ENCODE measurements around the gene ABL2. TPM values are rescaled to one million over a fixed set of nuclear protein-coding genes. Genes with fewer than 3 reads are reported as not detected.
"Not testable (repeated sequence)": the region's sequence is repeated elsewhere in the genome, so short reads cannot be mapped to it uniquely, and the experiment has no call there.

Gene ABL2
- total and polyA plus RNA-seq, 2 donors (not counting 1 experiment from before 2014, with no cell fraction given) = 2.6 to 20.0 TPM

DNA sequence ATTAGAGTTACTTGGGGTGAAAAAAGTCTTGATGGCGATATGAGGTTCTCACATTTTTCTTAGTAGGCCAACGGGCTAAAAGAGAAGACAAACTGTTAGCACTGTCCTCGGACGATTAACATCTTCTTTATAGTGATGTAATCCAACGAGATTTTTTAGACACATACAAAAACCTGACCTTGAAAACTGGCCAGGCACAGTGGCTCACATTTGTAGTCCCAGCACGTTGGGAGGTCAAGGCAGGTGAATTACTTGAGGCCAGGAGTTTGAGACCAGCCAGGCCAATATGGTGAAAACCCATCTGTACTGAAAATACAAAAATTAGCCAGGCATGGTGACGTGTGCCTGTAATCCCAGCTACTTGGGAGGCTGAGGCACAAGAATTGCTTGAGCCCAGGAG lies 8.4 kb downstream of the ABL2 start:
- H3K4me3 Mint-ChIP-seq; H3K27me3 ChIP-seq (replicated peaks in 1 of 4; ENCODE audit: control extremely low read depth in 1 of 4, control insufficient read depth in 3 of 4, insufficient read depth in 4 of 4, low read length in 3 of 4); H3K9ac ChIP-seq (ENCODE audit: low read length); H2AFZ ChIP-seq (ENCODE audit: insufficient read depth, low read depth, low read length, poor library complexity, severe bottlenecking); H3K9me3 ChIP-seq (ENCODE audit: control extremely low read depth in 1 of 3, control insufficient read depth in 2 of 3, insufficient read depth in 1 of 3, low read length in 2 of 3); H3K4me3 ChIP-seq (ENCODE audit: control extremely low read depth in 1 of 5, extremely low read depth in 1 of 5, insufficient read depth in 1 of 5, low read depth in 2 of 5, low read length in 4 of 5); POLR2A ChIA-PET; H3K9me3 Mint-ChIP-seq (ENCODE audit: insufficient read depth); H3K27ac ChIP-seq (ENCODE audit: low read length in 2 of 2); H3K4me1 ChIP-seq (ENCODE audit: control insufficient read depth in 2 of 2, insufficient read depth in 2 of 2, low read length in 2 of 2); H3K36me3 ChIP-seq (replicated peaks in 1 of 2; ENCODE audit: control extremely low read depth in 1 of 2, control insufficient read depth in 1 of 2, extremely low read depth in 1 of 2, insufficient read depth in 2 of 2, low read length in 1 of 2); CTCF ChIA-PET; H3K4me2 ChIP-seq (replicated peaks; ENCODE audit: low read depth, low read length, poor library complexity, severe bottlenecking); H3K27me3 Mint-ChIP-seq; DNase-seq; H4K20me1 ChIP-seq (ENCODE audit: control insufficient read depth, insufficient read depth, low read length, poor library complexity, severe bottlenecking); H3K27ac Mint-ChIP-seq; ATAC-seq (ENCODE audit: low read depth): not testable (repeated sequence)
- H3K4me1 Mint-ChIP-seq = peaks cover 14% of the 10 kb centered on the region
- 100% methylated on average over 3 of the region's 7 CpGs for WGBS (ENCODE audit: insufficient coverage)
- intact Hi-C loops (cut with micrococcal nuclease) = loop anchor here (10.0 kb wide), 1 partner anchor 96 kb away; no protein-coding TSS in a partner anchor
- H3K79me2 ChIP-seq (ENCODE audit: control insufficient read depth, insufficient read depth, low read length) = peaks cover 37% of the 10 kb centered on the region

- ChIA-PET POLR2A (no interaction called here), CTCF (no interaction called here)
- Mint-ChIP-seq H3K27me3 (no peaks in the 10 kb centered on the region), H3K4me3 (no peak overlapping the region), H3K9me3 (ENCODE audit: insufficient read depth) (no peaks in the 10 kb centered on the region), H3K4me1 (peaks cover 14% of the 10 kb centered on the region), H3K27ac (peak overlapping the region; percentile 41)
- Histone ChIP-seq H4K20me1 (ENCODE audit: control insufficient read depth, insufficient read depth, low read length, poor library complexity, severe bottlenecking) (no peaks in the 10 kb centered on the region), H3K9me3 (ENCODE audit: control extremely low read depth in 1 of 3, control insufficient read depth in 2 of 3, insufficient read depth in 1 of 3, low read length in 2 of 3) (no peaks in the 10 kb centered on the region), H3K4me2 (replicated peaks; ENCODE audit: low read depth, low read length, poor library complexity, severe bottlenecking) (no peak overlapping the region), H3K4me1 (ENCODE audit: control insufficient read depth in 2 of 2, insufficient read depth in 2 of 2, low read length in 2 of 2) (no peaks in the 10 kb centered on the region), H3K36me3 (replicated peaks in 1 of 2; ENCODE audit: control extremely low read depth in 1 of 2, control insufficient read depth in 1 of 2, extremely low read depth in 1 of 2, insufficient read depth in 2 of 2, low read length in 1 of 2) (peaks cover 2 to 3% of the 10 kb centered on the region in 2 experiments), H3K27ac (ENCODE audit: low read length in 2 of 2) (no peak overlapping the region), H3K4me3 (ENCODE audit: control extremely low read depth in 1 of 5, extremely low read depth in 1 of 5, insufficient read depth in 1 of 5, low read depth in 2 of 5, low read length in 4 of 5) (no peak overlapping the region), H3K27me3 (replicated peaks in 1 of 4; ENCODE audit: control extremely low read depth in 1 of 4, control insufficient read depth in 3 of 4, insufficient read depth in 4 of 4, low read length in 3 of 4) (no peaks in the 10 kb centered on the region), H3K9ac (ENCODE audit: low read length) (no peak overlapping the region), H3K79me2 (ENCODE audit: control insufficient read depth, insufficient read depth, low read length) (peaks cover 32% of the 10 kb centered on the region), H2AFZ (ENCODE audit: insufficient read depth, low read depth, low read length, poor library complexity, severe bottlenecking) (no peak overlapping the region)
- DNase-seq (no peak), ATAC-seq (ENCODE audit: low read depth) (no peak)
- WGBS (ENCODE audit: insufficient coverage) = no CpG with 5 or more reads among the region's 5 CpGs
- TF ChIP-seq, protein P1, sequence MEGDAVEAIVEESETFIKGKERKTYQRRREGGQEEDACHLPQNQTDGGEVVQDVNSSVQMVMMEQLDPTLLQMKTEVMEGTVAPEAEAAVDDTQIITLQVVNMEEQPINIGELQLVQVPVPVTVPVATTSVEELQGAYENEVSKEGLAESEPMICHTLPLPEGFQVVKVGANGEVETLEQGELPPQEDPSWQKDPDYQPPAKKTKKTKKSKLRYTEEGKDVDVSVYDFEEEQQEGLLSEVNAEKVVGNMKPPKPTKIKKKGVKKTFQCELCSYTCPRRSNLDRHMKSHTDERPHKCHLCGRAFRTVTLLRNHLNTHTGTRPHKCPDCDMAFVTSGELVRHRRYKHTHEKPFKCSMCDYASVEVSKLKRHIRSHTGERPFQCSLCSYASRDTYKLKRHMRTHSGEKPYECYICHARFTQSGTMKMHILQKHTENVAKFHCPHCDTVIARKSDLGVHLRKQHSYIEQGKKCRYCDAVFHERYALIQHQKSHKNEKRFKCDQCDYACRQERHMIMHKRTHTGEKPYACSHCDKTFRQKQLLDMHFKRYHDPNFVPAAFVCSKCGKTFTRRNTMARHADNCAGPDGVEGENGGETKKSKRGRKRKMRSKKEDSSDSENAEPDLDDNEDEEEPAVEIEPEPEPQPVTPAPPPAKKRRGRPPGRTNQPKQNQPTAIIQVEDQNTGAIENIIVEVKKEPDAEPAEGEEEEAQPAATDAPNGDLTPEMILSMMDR (IDR thresholded peaks at IDR 0.05) = no peak
- no peak for TF ChIP-seq EZH2 (IDR thresholded peaks at IDR 0.05; ENCODE audit: borderline replicate concordance, insufficient read depth, low read depth, low read length, poor library complexity, severe bottlenecking)
- intact Hi-C loops (cut with micrococcal nuclease) = no loop called here
Measured at GRCh38 chr1:179217943-179218507, 11.5 kb downstream of the ABL2 start.

GRCh38 chr1:179213317-179213716 lies 16.2 kb downstream of the ABL2 start:
- H3K4me2 ChIP-seq (replicated peaks; ENCODE audit: low read depth, low read length, poor library complexity, severe bottlenecking); H2AFZ ChIP-seq (ENCODE audit: insufficient read depth, low read depth, low read length, poor library complexity, severe bottlenecking); POLR2A ChIA-PET; H3K4me1 Mint-ChIP-seq; H3K27ac Mint-ChIP-seq; H3K36me3 ChIP-seq (replicated peaks in 1 of 2; ENCODE audit: control extremely low read depth in 1 of 2, control insufficient read depth in 1 of 2, extremely low read depth in 1 of 2, insufficient read depth in 2 of 2, low read length in 1 of 2); H3K4me3 Mint-ChIP-seq; H3K9ac ChIP-seq (ENCODE audit: low read length); H3K27ac ChIP-seq (ENCODE audit: low read length in 2 of 2); H3K4me3 ChIP-seq (ENCODE audit: control extremely low read depth in 1 of 5, extremely low read depth in 1 of 5, insufficient read depth in 1 of 5, low read depth in 2 of 5, low read length in 4 of 5); H3K4me1 ChIP-seq (ENCODE audit: control insufficient read depth in 2 of 2, insufficient read depth in 2 of 2, low read length in 2 of 2); H4K20me1 ChIP-seq (ENCODE audit: control insufficient read depth, insufficient read depth, low read length, poor library complexity, severe bottlenecking); H3K27me3 Mint-ChIP-seq; H3K9me3 ChIP-seq (ENCODE audit: control extremely low read depth in 1 of 3, control insufficient read depth in 2 of 3, insufficient read depth in 1 of 3, low read length in 2 of 3); DNase-seq; intact Hi-C loops (cut with micrococcal nuclease); H3K27me3 ChIP-seq (replicated peaks in 1 of 4; ENCODE audit: control extremely low read depth in 1 of 4, control insufficient read depth in 3 of 4, insufficient read depth in 4 of 4, low read length in 3 of 4); H3K9me3 Mint-ChIP-seq (ENCODE audit: insufficient read depth); ATAC-seq (ENCODE audit: low read depth): not testable (repeated sequence)
- CTCF ChIA-PET = interaction anchor here (0.6 kb wide), 1 partner anchor 731 kb away, joined by 3 read pairs; no protein-coding TSS in a partner anchor
- 100% methylated on average over 2 of the region's 3 CpGs for WGBS (ENCODE audit: insufficient coverage)
- H3K79me2 ChIP-seq (ENCODE audit: control insufficient read depth, insufficient read depth, low read length) = peaks cover 46% of the 10 kb centered on the region

Measured in B cell (primary cell).